Uterus (tissue), 2 donors: ENCODE data around the gene RPTN.

ENCODE experiments used
- POLR2A ChIP-seq, 2 donors: fragments of 450-650 bp; IDR thresholded peaks; one replicate each; pipeline ENCODE4 v1.6.1; 2016; ENCODE audit warnings: antibody characterized with exemption in 2 of 2, mild to moderate bottlenecking in 1 of 2, moderate library complexity in 1 of 2
- TF ChIP-seq, protein P1 (sequence below), 4 experiments: fragments of 200-600 bp in 2 of 4; fragments of 450-650 bp in 2 of 4; sonication (generic) in 2 of 4; IDR thresholded peaks; one replicate each; pipeline ENCODE4 v1.5.1; 2016 to 2019; ENCODE audit warnings: antibody characterized with exemption in 4 of 4, mild to moderate bottlenecking in 2 of 4, moderate library complexity in 1 of 4

GRCh38 chr1:152112885-152113432, 46.1 kb downstream of the RPTN start:
- no peak for TF ChIP-seq POLR2A (IDR thresholded peaks at IDR 0.05)
- TF ChIP-seq, protein P1, sequence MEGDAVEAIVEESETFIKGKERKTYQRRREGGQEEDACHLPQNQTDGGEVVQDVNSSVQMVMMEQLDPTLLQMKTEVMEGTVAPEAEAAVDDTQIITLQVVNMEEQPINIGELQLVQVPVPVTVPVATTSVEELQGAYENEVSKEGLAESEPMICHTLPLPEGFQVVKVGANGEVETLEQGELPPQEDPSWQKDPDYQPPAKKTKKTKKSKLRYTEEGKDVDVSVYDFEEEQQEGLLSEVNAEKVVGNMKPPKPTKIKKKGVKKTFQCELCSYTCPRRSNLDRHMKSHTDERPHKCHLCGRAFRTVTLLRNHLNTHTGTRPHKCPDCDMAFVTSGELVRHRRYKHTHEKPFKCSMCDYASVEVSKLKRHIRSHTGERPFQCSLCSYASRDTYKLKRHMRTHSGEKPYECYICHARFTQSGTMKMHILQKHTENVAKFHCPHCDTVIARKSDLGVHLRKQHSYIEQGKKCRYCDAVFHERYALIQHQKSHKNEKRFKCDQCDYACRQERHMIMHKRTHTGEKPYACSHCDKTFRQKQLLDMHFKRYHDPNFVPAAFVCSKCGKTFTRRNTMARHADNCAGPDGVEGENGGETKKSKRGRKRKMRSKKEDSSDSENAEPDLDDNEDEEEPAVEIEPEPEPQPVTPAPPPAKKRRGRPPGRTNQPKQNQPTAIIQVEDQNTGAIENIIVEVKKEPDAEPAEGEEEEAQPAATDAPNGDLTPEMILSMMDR (IDR thresholded peaks at IDR 0.05) = no peak
